ENCODE data around the gene LY86. TPM values are rescaled to one million over a fixed set of nuclear protein-coding genes. Genes with fewer than 3 reads are reported as not detected.

LY86 gene
- total RNA-seq, 3 donors from 2014 or later (not counting 1 experiment from before 2014, with no cell fraction given): 2.0 to 5.1 (median 2.2) TPM

GRCh38 chr6:6569096-6569810 lies 19.3 kb upstream of the LY86 start:
- no peak overlapping the region for H3K4me3 Mint-ChIP-seq
- peaks cover 6 to 11% of the 10 kb centered on the region in 2 donors for H3K4me1 Mint-ChIP-seq
- WGBS (ENCODE audit: insufficient coverage): 92% methylated on average over 11 of the region's 13 CpGs
- H3K9me3 ChIP-seq (ENCODE audit: control insufficient read depth, insufficient read depth, low read length): no peaks in the 10 kb centered on the region
- H3K4me3 ChIP-seq (ENCODE audit: low read length): no peak overlapping the region
- H3K27me3 Mint-ChIP-seq (ENCODE audit: low read depth in 2 of 2): peaks cover 9% of the 10 kb centered on the region in 2 donors
- no peak for ATAC-seq
- no peak overlapping the region for H3K27ac ChIP-seq (ENCODE audit: low read length)
- no peaks in the 10 kb centered on the region for H3K36me3 ChIP-seq (ENCODE audit: control insufficient read depth, insufficient read depth, low read length)
- H3K36me3 Mint-ChIP-seq: peaks cover 13% of the 10 kb centered on the region
- H3K9me3 Mint-ChIP-seq: no peaks in the 10 kb centered on the region
- H3K4me1 ChIP-seq (ENCODE audit: control insufficient read depth, insufficient read depth, low read length): no peaks in the 10 kb centered on the region
- intact Hi-C loops (cut with micrococcal nuclease): no loop called here
- no peak for DNase-seq
- no peak overlapping the region for H3K27ac Mint-ChIP-seq
- H3K27me3 ChIP-seq (ENCODE audit: control insufficient read depth, insufficient read depth, low read length): no peaks in the 10 kb centered on the region
- no peak for TF ChIP-seq CTCF (IDR thresholded peaks at IDR 0.05)

- H3K4me3 Mint-ChIP-seq: no peak overlapping the region
- no peak for TF ChIP-seq CTCF (IDR thresholded peaks at IDR 0.05)
- Histone ChIP-seq H3K4me3 (ENCODE audit: low read length) (no peak overlapping the region), H3K9me3 (ENCODE audit: control insufficient read depth, insufficient read depth, low read length) (no peaks in the 10 kb centered on the region), H3K27ac (ENCODE audit: low read length) (no peak overlapping the region), H3K36me3 (ENCODE audit: control insufficient read depth, insufficient read depth, low read length) (no peaks in the 10 kb centered on the region), H3K4me1 (ENCODE audit: control insufficient read depth, insufficient read depth, low read length) (no peaks in the 10 kb centered on the region), H3K27me3 (ENCODE audit: control insufficient read depth, insufficient read depth, low read length) (no peaks in the 10 kb centered on the region)
- H3K36me3 Mint-ChIP-seq: peaks cover 17% of the 10 kb centered on the region
- intact Hi-C loops (cut with micrococcal nuclease): no loop called here
- H3K9me3 Mint-ChIP-seq: peaks cover 0 to 2% of the 10 kb centered on the region in 2 donors
- peaks cover 9% of the 10 kb centered on the region in 2 donors for H3K27me3 Mint-ChIP-seq (ENCODE audit: low read depth in 2 of 2)
- peaks cover 6 to 7% of the 10 kb centered on the region in 2 donors for H3K4me1 Mint-ChIP-seq
- H3K27ac Mint-ChIP-seq: no peak overlapping the region
- ATAC-seq (no peak), DNase-seq (no peak)
- 95% methylated on average over 2 of the region's 2 CpGs for WGBS (ENCODE audit: insufficient coverage)
Measured at GRCh38 chr6:6569811-6570164, 18.7 kb upstream of the LY86 start.

GRCh38 chr6:6570929-6571671 lies 17.4 kb upstream of the LY86 start:
- WGBS (ENCODE audit: insufficient coverage): 100% methylated on average over 1 of the region's 4 CpGs
- Mint-ChIP-seq H3K27me3 (ENCODE audit: low read depth in 2 of 2) (peaks cover 9 to 10% of the 10 kb centered on the region in 2 donors), H3K9me3 (peaks cover 0 to 2% of the 10 kb centered on the region in 2 donors), H3K4me3 (no peak overlapping the region), H3K36me3 (peaks cover 17% of the 10 kb centered on the region), H3K27ac (no peak overlapping the region), H3K4me1 (peaks cover 6 to 7% of the 10 kb centered on the region in 2 donors)
- ATAC-seq (no peak), DNase-seq (no peak)
- Histone ChIP-seq H3K27ac (ENCODE audit: low read length) (no peak overlapping the region), H3K4me1 (ENCODE audit: control insufficient read depth, insufficient read depth, low read length) (no peaks in the 10 kb centered on the region), H3K4me3 (ENCODE audit: low read length) (no peak overlapping the region), H3K36me3 (ENCODE audit: control insufficient read depth, insufficient read depth, low read length) (no peaks in the 10 kb centered on the region), H3K27me3 (ENCODE audit: control insufficient read depth, insufficient read depth, low read length) (no peaks in the 10 kb centered on the region), H3K9me3 (ENCODE audit: control insufficient read depth, insufficient read depth, low read length) (no peaks in the 10 kb centered on the region)
- intact Hi-C loops (cut with micrococcal nuclease): no loop called here
- no peak for TF ChIP-seq CTCF (IDR thresholded peaks at IDR 0.05)

Measured in natural killer cell (primary cell).